H9 (cell line): ENCODE results near the gene CRELD2. TPM values are rescaled to one million over a fixed set of nuclear protein-coding genes. Genes with fewer than 3 reads are reported as not detected.
A peak's percentile ranks its signal among the peaks of the same experiment; 100 is the strongest.

Source experiments
- DNase-seq: peaks from one replicate; pipeline ENCODE4 v3.0.0-alpha.2; 2017
- H2AFZ ChIP-seq: one replicate; pipeline ENCODE4 v1.6.1; 2013; ENCODE audit warnings: mild to moderate bottlenecking, low read length, control low read depth, moderate library complexity
- H2AK5ac ChIP-seq: 2 replicates; pipeline ENCODE4 v1.6.1; 2013; ENCODE audit warnings: low read length, control low read depth, mixed read lengths; ENCODE audit not compliant: insufficient read length
- H2BK120ac ChIP-seq: one replicate; pipeline ENCODE4 v1.6.1; 2013; ENCODE audit warnings: low read depth, mild to moderate bottlenecking, low read length, control low read depth, inconsistent platforms; ENCODE audit not compliant: poor library complexity, severe bottlenecking
- H2BK12ac ChIP-seq: 2 replicates; pipeline ENCODE4 v1.6.1; 2013; ENCODE audit warnings: low read length, control low read depth, mixed read lengths, low read depth; ENCODE audit not compliant: insufficient read length
- H2BK15ac ChIP-seq: 2 replicates; pipeline ENCODE4 v1.6.1; 2013; ENCODE audit warnings: low read depth, low read length, control low read depth
- H2BK20ac ChIP-seq: one replicate; pipeline ENCODE4 v1.6.1; 2013; ENCODE audit warnings: low read depth, mild to moderate bottlenecking, low read length, control low read depth, inconsistent platforms; ENCODE audit not compliant: poor library complexity, severe bottlenecking
- H2BK5ac ChIP-seq: 2 replicates; pipeline ENCODE4 v1.6.1; 2013; ENCODE audit warnings: low read length, control low read depth, mixed read lengths; ENCODE audit not compliant: insufficient read length
- H3K14ac ChIP-seq: 2 replicates; pipeline ENCODE4 v1.6.1; 2013; ENCODE audit warnings: low read length, control low read depth; ENCODE audit not compliant: insufficient read depth
- H3K18ac ChIP-seq: 2 replicates; pipeline ENCODE4 v1.6.1; 2013; ENCODE audit warnings: low read depth, mild to moderate bottlenecking, mixed read lengths, low read length, control low read depth; ENCODE audit not compliant: insufficient read length
- H3K23ac ChIP-seq: 2 replicates; pipeline ENCODE4 v1.6.1; 2013; ENCODE audit warnings: low read length, control low read depth, mixed read lengths, low read depth; ENCODE audit not compliant: insufficient read length
- H3K23me2 ChIP-seq: 2 replicates; pipeline ENCODE4 v1.6.1; 2013; ENCODE audit warnings: low read depth, mild to moderate bottlenecking, mixed read lengths, low read length, control low read depth; ENCODE audit not compliant: insufficient read length, poor library complexity, severe bottlenecking
- H3K27ac ChIP-seq: 2 replicates; pipeline ENCODE4 v1.5.1; 2013; ENCODE audit warnings: low read length, control low read depth, mixed read lengths, low read depth; ENCODE audit not compliant: insufficient read length
- H3K27me3 ChIP-seq: 2 replicates; pipeline ENCODE4 v1.6.1; 2013; ENCODE audit warnings: low read length, control low read depth, inconsistent platforms; ENCODE audit not compliant: insufficient read depth
- H3K4ac ChIP-seq: 2 replicates; pipeline ENCODE4 v1.6.1; 2013; ENCODE audit warnings: low read depth, mild to moderate bottlenecking, control low read depth, inconsistent platforms, low read length, moderate library complexity
- H3K4me1 ChIP-seq: 2 replicates; pipeline ENCODE4 v1.6.1; 2013; ENCODE audit warnings: low read length, control low read depth, inconsistent platforms; ENCODE audit not compliant: insufficient read depth
- H3K4me2 ChIP-seq: 2 replicates; pipeline ENCODE4 v1.6.1; 2013; ENCODE audit warnings: low read length, control low read depth, mixed read lengths; ENCODE audit not compliant: insufficient read length, insufficient read depth
- H3K56ac ChIP-seq: 2 replicates; pipeline ENCODE4 v1.6.1; 2013; ENCODE audit warnings: low read depth, mild to moderate bottlenecking, mixed read lengths, low read length, control low read depth; ENCODE audit not compliant: insufficient read length
- H3K79me1 ChIP-seq: 2 replicates; pipeline ENCODE4 v1.6.1; 2013; ENCODE audit warnings: low read depth, mild to moderate bottlenecking, moderate library complexity, low read length, control low read depth, inconsistent platforms; ENCODE audit not compliant: insufficient read depth, poor library complexity, severe bottlenecking
- H3K79me2 ChIP-seq: 2 replicates; pipeline ENCODE4 v1.6.1; 2013; ENCODE audit warnings: low read length, control low read depth, inconsistent platforms; ENCODE audit not compliant: insufficient read depth
- H3K9ac ChIP-seq: 2 replicates; pipeline ENCODE4 v1.6.1; 2013; ENCODE audit warnings: low read length, control low read depth, mixed read lengths; ENCODE audit not compliant: insufficient read length; ENCODE audit errors: extremely low read depth
- H3K9me3 ChIP-seq: one replicate; pipeline ENCODE4 v1.6.1; 2013; ENCODE audit warnings: low read depth, low read length, inconsistent platforms; ENCODE audit not compliant: control insufficient read depth
- H3T11ph ChIP-seq: one replicate; pipeline ENCODE4 v1.6.1; 2013; ENCODE audit warnings: mild to moderate bottlenecking, low read length, control low read depth, inconsistent platforms
- H4K20me1 ChIP-seq: one replicate; pipeline ENCODE4 v1.6.1; 2013; ENCODE audit not compliant: control insufficient read depth, insufficient read length, insufficient read depth
- H4K5ac ChIP-seq: 2 replicates; pipeline ENCODE4 v1.6.1; 2013; ENCODE audit warnings: low read depth, mild to moderate bottlenecking, mixed read lengths, low read length, control low read depth; ENCODE audit not compliant: insufficient read length
- H4K8ac ChIP-seq: replicated peaks from 2 replicates; pipeline ENCODE4 v1.6.1; 2013; ENCODE audit warnings: low read length, control low read depth, mixed read lengths, low read depth; ENCODE audit not compliant: insufficient read length
- H4K91ac ChIP-seq: 2 replicates; pipeline ENCODE4 v1.6.1; 2013; ENCODE audit warnings: low read depth, mild to moderate bottlenecking, moderate library complexity, mixed read lengths, low read length, control low read depth; ENCODE audit not compliant: insufficient read length
- H3K27ac Mint-ChIP-seq, 3 experiments: 2 replicates in 2 of 3; 3 replicates in 1 of 3; pipeline ENCODE4 v1.8.0; 2020 to 2021; ENCODE audit warnings: mixed read lengths in 3 of 3, mild to moderate bottlenecking in 1 of 3, moderate library complexity in 1 of 3
- H3K27me3 Mint-ChIP-seq: 2 replicates; pipeline ENCODE4 v1.8.0; 2021; ENCODE audit warnings: low read depth, mild to moderate bottlenecking, moderate library complexity, mixed read lengths
- H3K36me3 Mint-ChIP-seq, 3 experiments: 2 replicates in 2 of 3; 3 replicates in 1 of 3; pipeline ENCODE4 v1.8.0; 2020 to 2021; ENCODE audit warnings: low read depth in 3 of 3, mixed read lengths in 3 of 3; ENCODE audit not compliant: insufficient read depth in 1 of 3
- H3K4me1 Mint-ChIP-seq, 2 experiments: 2 replicates each; pipeline ENCODE4 v1.8.0; 2020; ENCODE audit warnings: mixed read lengths in 2 of 2
- H3K4me3 Mint-ChIP-seq, 2 experiments: 2 replicates in 1 of 2; 3 replicates in 1 of 2; pipeline ENCODE4 v1.8.0; 2020 to 2021; ENCODE audit warnings: mild to moderate bottlenecking in 2 of 2, mixed read lengths in 2 of 2, moderate library complexity in 1 of 2
- H3K9me3 Mint-ChIP-seq, 2 experiments: 2 replicates in 1 of 2; 3 replicates in 1 of 2; pipeline ENCODE4 v1.8.0; 2020; ENCODE audit warnings: mild to moderate bottlenecking in 2 of 2, mixed read lengths in 2 of 2, moderate library complexity in 1 of 2
- CTCF ChIP-seq: fragments of 200-600 bp; sonication (generic); conservative IDR thresholded peaks from 3 replicates; pipeline ENCODE4 v1.8.0; 2021; ENCODE audit warnings: antibody characterized with exemption, mild to moderate bottlenecking
- WGBS: extraction: QIAGEN DNeasy Blood & Tissue Kit; methylation state at CpG from one replicate; pipeline ENCODE4 v1.1.7; 2013; ENCODE audit warnings: missing lambda C conversion rate, low lambda C conversion rate, mixed read lengths; ENCODE audit not compliant: insufficient read length; ENCODE audit errors: extremely low coverage; 5-methylcytosine and 5-hydroxymethylcytosine counted together
- total RNA-seq: library from RNA; stranded (reverse); gene quantifications from 2 replicates; pipeline ENCODE4 v1.2.1, GENCODE V29; 2021

CRELD2 gene
- total RNA-seq, 1 experiment from 2014 or later: 34.7 TPM

- H3T11ph ChIP-seq: no peak overlapping the region
- no peak overlapping the region for H4K91ac ChIP-seq
- no peak overlapping the region for H3K18ac ChIP-seq
- no peak overlapping the region for H2AK5ac ChIP-seq
- Mint-ChIP-seq H3K9me3 (no peaks in the 10 kb centered on the region), H3K27ac (peak overlapping the region in 1 of 3 experiments; percentile 52; a peak in 1 of 7 replicates), H3K4me1 (peaks cover 13 to 30% of the 10 kb centered on the region in 2 experiments), H3K27me3 (no peaks in the 10 kb centered on the region), H3K4me3 (no peak overlapping the region), H3K36me3 (no peaks in the 10 kb centered on the region)
- no peak overlapping the region for H3K9ac ChIP-seq
- no peak overlapping the region for H3K27ac ChIP-seq
- no peak overlapping the region for H4K5ac ChIP-seq
- H3K4me1 ChIP-seq: no peaks in the 10 kb centered on the region
- H2BK120ac ChIP-seq: no peak overlapping the region
- no peak overlapping the region for H2BK20ac ChIP-seq
- H3K79me2 ChIP-seq: no peaks in the 10 kb centered on the region
- H2BK12ac ChIP-seq: no peak overlapping the region
- no peaks in the 10 kb centered on the region for H3K23me2 ChIP-seq
- H2BK5ac ChIP-seq: no peak overlapping the region
- no peaks in the 10 kb centered on the region for H3K79me1 ChIP-seq
- no peaks in the 10 kb centered on the region for H3K27me3 ChIP-seq
- no peak overlapping the region for H3K14ac ChIP-seq
- H4K8ac ChIP-seq: no peak overlapping the region
- H2AFZ ChIP-seq: no peak overlapping the region
- no CpG with 5 or more reads among the region's 11 CpGs for WGBS
- H3K4me2 ChIP-seq: no peak overlapping the region
- DNase-seq: no peak
- H2BK15ac ChIP-seq: no peak overlapping the region
- H4K20me1 ChIP-seq: no peaks in the 10 kb centered on the region
- H3K23ac ChIP-seq: no peak overlapping the region
- no peaks in the 10 kb centered on the region for H3K9me3 ChIP-seq
- no peak overlapping the region for H3K4ac ChIP-seq
- no peak overlapping the region for H3K56ac ChIP-seq
- TF ChIP-seq CTCF: no peak
Measured at GRCh38 chr22:49949914-49950292, 31.5 kb downstream of the CRELD2 start.
